Activated CD8-positive, alpha-beta T cell treated with anti-CD3 and anti-CD28 coated beads for 36 hours (primary cell): ENCODE data around the gene DNAH9. TPM values are rescaled to one million over a fixed set of nuclear protein-coding genes. Genes with fewer than 3 reads are reported as not detected.

ENCODE experiments used
- ATAC-seq: fragments of 200-7000 bp; cut with Tn5 transposase; one replicate; pipeline ENCODE4 v1.10.0; 2021; ENCODE audit warnings: mild to moderate bottlenecking, moderate library complexity
- CTCF ChIA-PET: fragments of 350-600 bp; sonication (Branson Sonifier 250); formaldehyde crosslinking; loops from one replicate; lab custom pipeline; 2021; ENCODE audit warnings: antibody characterized with exemption; lab: Charles Lee
- POLR2A ChIA-PET: fragments of 350-600 bp; sonication (Branson Sonifier 250); formaldehyde crosslinking; loops from one replicate; lab custom pipeline; 2021; ENCODE audit warnings: antibody characterized with exemption; lab: Charles Lee
- DNase-seq: peaks from one replicate; pipeline ENCODE4 v3.0.0-alpha.2; 2020
- H3K27ac Mint-ChIP-seq: one replicate; pipeline ENCODE4 v1.8.0; 2021; ENCODE audit warnings: mild to moderate bottlenecking, mixed read lengths
- H3K27me3 Mint-ChIP-seq: one replicate; pipeline ENCODE4 v1.8.0; 2021; ENCODE audit warnings: mixed read lengths
- H3K36me3 Mint-ChIP-seq: one replicate; pipeline ENCODE4 v1.8.0; 2021; ENCODE audit warnings: low read depth, mixed read lengths
- H3K4me1 Mint-ChIP-seq: one replicate; pipeline ENCODE4 v1.8.0; 2021; ENCODE audit warnings: low read depth, mixed read lengths
- H3K4me3 Mint-ChIP-seq: one replicate; pipeline ENCODE4 v1.8.0; 2021; ENCODE audit warnings: mild to moderate bottlenecking, moderate library complexity, mixed read lengths
- H3K9me3 Mint-ChIP-seq: one replicate; pipeline ENCODE4 v1.8.0; 2021; ENCODE audit warnings: mixed read lengths
- CTCF ChIP-seq: fragments of 200-600 bp; IDR thresholded peaks from one replicate; pipeline ENCODE4 v1.8.0; 2022; ENCODE audit warnings: antibody characterized with exemption, mild to moderate bottlenecking
- intact Hi-C: fragments of 100-400 bp; cut with micrococcal nuclease; formaldehyde crosslinking; loops from one replicate; pipeline ENCODE4 v1.10.0; 2022
- total RNA-seq, 2 experiments: library from RNA; stranded (reverse); gene quantifications; one replicate each; pipeline ENCODE4 v1.2.3, GENCODE V29; 2021

The DNAH9 gene
- not detected for total RNA-seq

GRCh38 chr17:11598274-11599221 is at the start of gene DNAH9:
Gene DNAH9, plus strand, starts transcription at chr17:11598470. Its CDS starts 29 bp downstream, at chr17:11598499.
- no peak within 1 kb of the TSS for H3K27ac Mint-ChIP-seq
- no peak for TF ChIP-seq CTCF

GRCh38 chr17:11550431-11550830 is 47.8 kb upstream of the DNAH9 start:
- DNase-seq, result no peak
- H3K27me3 Mint-ChIP-seq, result no peaks in the 10 kb centered on the region
- POLR2A ChIA-PET, result no interaction called here

More at GRCh38 chr17:11598274-11599221, at the start of gene DNAH9:
- ChIA-PET POLR2A (no interaction called here), CTCF (no interaction called here)
- intact Hi-C loops, result no loop called here
- DNase-seq (peak; percentile 42), ATAC-seq (no peak)
- no peaks in the 10 kb centered on the region for H3K4me1 Mint-ChIP-seq
- no peaks in the 10 kb centered on the region for H3K9me3 Mint-ChIP-seq
- peaks cover 1% of the 10 kb centered on the region for H3K36me3 Mint-ChIP-seq
- H3K4me3 Mint-ChIP-seq, result no peak within 1 kb of the TSS
- peaks cover 13% of the 10 kb centered on the region for H3K27me3 Mint-ChIP-seq

GRCh38 chr17:11551442-11551841 is 46.8 kb upstream of the DNAH9 start:
- Mint-ChIP-seq H3K4me3 (no peak overlapping the region), H3K27ac (no peak overlapping the region), H3K4me1 (no peaks in the 10 kb centered on the region), H3K27me3 (no peaks in the 10 kb centered on the region), H3K36me3 (no peaks in the 10 kb centered on the region), H3K9me3 (no peaks in the 10 kb centered on the region)
- intact Hi-C loops, result no loop called here
- TF ChIP-seq CTCF, result no peak
- CTCF ChIA-PET, result no interaction called here
- DNase-seq, result no peak
- POLR2A ChIA-PET, result no interaction called here
- ATAC-seq, result no peak

More at GRCh38 chr17:11550431-11550830, 47.8 kb upstream of the DNAH9 start:
- ATAC-seq, result no peak
- Mint-ChIP-seq H3K4me1 (no peaks in the 10 kb centered on the region), H3K4me3 (no peak overlapping the region), H3K36me3 (no peaks in the 10 kb centered on the region), H3K9me3 (no peaks in the 10 kb centered on the region), H3K27ac (no peak overlapping the region)
- intact Hi-C loops, result no loop called here
- CTCF ChIA-PET, result no interaction called here
- no peak for TF ChIP-seq CTCF

GRCh38 chr17:11553135-11553534 is 45.1 kb upstream of the DNAH9 start:
- ATAC-seq, result no peak
- no peak for TF ChIP-seq CTCF
- H3K36me3 Mint-ChIP-seq, result no peaks in the 10 kb centered on the region
- no peaks in the 10 kb centered on the region for H3K27me3 Mint-ChIP-seq
- no peak overlapping the region for H3K27ac Mint-ChIP-seq
- POLR2A ChIA-PET, result no interaction called here
- no peak overlapping the region for H3K4me3 Mint-ChIP-seq
- DNase-seq, result no peak
- H3K4me1 Mint-ChIP-seq, result no peaks in the 10 kb centered on the region
- CTCF ChIA-PET, result no interaction called here
- intact Hi-C loops, result no loop called here
- no peaks in the 10 kb centered on the region for H3K9me3 Mint-ChIP-seq

GRCh38 chr17:11554042-11554441 is 44.2 kb upstream of the DNAH9 start:
- ChIA-PET POLR2A (no interaction called here), CTCF (no interaction called here)
- Mint-ChIP-seq H3K4me3 (no peak overlapping the region), H3K36me3 (no peaks in the 10 kb centered on the region), H3K4me1 (no peaks in the 10 kb centered on the region), H3K27ac (no peak overlapping the region), H3K9me3 (no peaks in the 10 kb centered on the region), H3K27me3 (no peaks in the 10 kb centered on the region)
- DNase-seq, result no peak
- no peak for TF ChIP-seq CTCF
- intact Hi-C loops, result no loop called here
- no peak for ATAC-seq
